PFSK-1 (cell line): ENCODE data around the gene FAM3C.

Experiments used
- FOXP2 ChIP-seq: optimal IDR thresholded peaks from 2 replicates; pipeline ENCODE3; 2011; ENCODE audit warnings: borderline replicate concordance, control low read depth, inconsistent platforms; ENCODE audit not compliant: insufficient read depth; ENCODE audit errors: extremely low read length, extremely low read depth
- POLR2AphosphoS5 ChIP-seq: IDR thresholded peaks from 2 replicates; pipeline ENCODE4 v1.6.1; 2012; ENCODE audit warnings: low read depth, mild to moderate bottlenecking, control low read depth, low read length, moderate library complexity
- TAF1 ChIP-seq: IDR thresholded peaks from 2 replicates; pipeline ENCODE4 v1.6.1; 2012; ENCODE audit warnings: low read length, control low read depth, borderline replicate concordance; ENCODE audit not compliant: insufficient read depth
- TF ChIP-seq, protein P1 (sequence below), 2 experiments: IDR thresholded peaks; 2 replicates each; pipeline versions ENCODE4 v1.6.1 to v1.8.0; 2011 to 2012; ENCODE audit warnings: low read depth in 2 of 2, low read length in 2 of 2, control low read depth in 1 of 2, inconsistent platforms in 1 of 2, mild to moderate bottlenecking in 1 of 2, moderate library complexity in 1 of 2; ENCODE audit not compliant: insufficient read depth in 1 of 2

DNA sequence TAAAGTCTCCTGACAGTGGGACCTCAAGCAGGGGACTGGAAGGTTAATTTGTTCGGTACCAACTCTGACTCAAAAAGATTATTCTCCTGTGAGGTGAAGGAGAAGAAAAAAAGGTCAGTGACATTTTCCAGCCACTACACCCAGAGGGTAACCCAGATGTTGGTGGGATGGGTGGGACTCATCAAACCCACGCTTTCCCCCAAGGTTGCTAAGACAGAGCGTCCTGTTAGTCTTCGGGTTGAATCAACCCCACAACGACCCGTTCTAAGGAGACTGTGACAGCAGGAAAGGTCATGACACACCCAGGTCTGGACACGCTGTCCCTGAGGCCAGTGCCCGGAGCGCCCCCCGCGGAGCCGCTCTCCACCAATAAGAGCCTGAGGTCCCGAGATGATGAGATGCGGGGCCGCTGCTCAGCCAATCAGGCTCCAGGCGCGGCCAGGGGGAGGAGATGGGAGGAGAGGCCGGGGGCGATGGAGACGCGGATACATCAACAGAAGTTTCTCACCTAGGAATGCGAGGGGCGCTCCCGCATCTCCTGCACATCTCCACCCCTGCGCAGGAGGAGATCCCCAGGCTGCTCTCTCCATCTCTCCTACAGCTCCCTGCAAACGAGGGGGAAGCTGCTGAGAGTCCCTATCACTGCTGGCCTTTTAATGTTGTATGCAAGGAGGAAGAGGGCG lies 67.5 kb downstream of the FAM3C start, which contains the start of gene WNT16:
- TF ChIP-seq TAF1: no peak
- no peak for TF ChIP-seq FOXP2
- no peak for TF ChIP-seq POLR2AphosphoS5
- TF ChIP-seq, protein P1, sequence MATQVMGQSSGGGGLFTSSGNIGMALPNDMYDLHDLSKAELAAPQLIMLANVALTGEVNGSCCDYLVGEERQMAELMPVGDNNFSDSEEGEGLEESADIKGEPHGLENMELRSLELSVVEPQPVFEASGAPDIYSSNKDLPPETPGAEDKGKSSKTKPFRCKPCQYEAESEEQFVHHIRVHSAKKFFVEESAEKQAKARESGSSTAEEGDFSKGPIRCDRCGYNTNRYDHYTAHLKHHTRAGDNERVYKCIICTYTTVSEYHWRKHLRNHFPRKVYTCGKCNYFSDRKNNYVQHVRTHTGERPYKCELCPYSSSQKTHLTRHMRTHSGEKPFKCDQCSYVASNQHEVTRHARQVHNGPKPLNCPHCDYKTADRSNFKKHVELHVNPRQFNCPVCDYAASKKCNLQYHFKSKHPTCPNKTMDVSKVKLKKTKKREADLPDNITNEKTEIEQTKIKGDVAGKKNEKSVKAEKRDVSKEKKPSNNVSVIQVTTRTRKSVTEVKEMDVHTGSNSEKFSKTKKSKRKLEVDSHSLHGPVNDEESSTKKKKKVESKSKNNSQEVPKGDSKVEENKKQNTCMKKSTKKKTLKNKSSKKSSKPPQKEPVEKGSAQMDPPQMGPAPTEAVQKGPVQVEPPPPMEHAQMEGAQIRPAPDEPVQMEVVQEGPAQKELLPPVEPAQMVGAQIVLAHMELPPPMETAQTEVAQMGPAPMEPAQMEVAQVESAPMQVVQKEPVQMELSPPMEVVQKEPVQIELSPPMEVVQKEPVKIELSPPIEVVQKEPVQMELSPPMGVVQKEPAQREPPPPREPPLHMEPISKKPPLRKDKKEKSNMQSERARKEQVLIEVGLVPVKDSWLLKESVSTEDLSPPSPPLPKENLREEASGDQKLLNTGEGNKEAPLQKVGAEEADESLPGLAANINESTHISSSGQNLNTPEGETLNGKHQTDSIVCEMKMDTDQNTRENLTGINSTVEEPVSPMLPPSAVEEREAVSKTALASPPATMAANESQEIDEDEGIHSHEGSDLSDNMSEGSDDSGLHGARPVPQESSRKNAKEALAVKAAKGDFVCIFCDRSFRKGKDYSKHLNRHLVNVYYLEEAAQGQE (IDR thresholded peaks at IDR 0.05; ENCODE audit: insufficient read depth in 1 of 2, low read depth in 2 of 2, low read length in 2 of 2): no peak
